HT-29 (cell line): ENCODE results near the gene MRPL1. TPM values are rescaled to one million over a fixed set of nuclear protein-coding genes. Genes with fewer than 3 reads are reported as not detected.
"Not testable (repeated sequence)": the region's sequence is repeated elsewhere in the genome, so short reads cannot be mapped to it uniquely, and the experiment has no call there.

Source experiments
- DNase-seq: peaks from one replicate; pipeline ENCODE4 v3.0.0-alpha.2; 2015; ENCODE audit warnings: low spot score
- small RNA-seq: library from RNA; depleted of rRNA; stranded (forward); fragments of <200 nt; gene quantifications from one replicate; pipeline ENCODE3, GENCODE V24; 2014
- total RNA-seq: library from RNA; depleted of rRNA; stranded (reverse); fragments of >200 nt; shearing (Covaris generic); gene quantifications from 2 replicates; pipeline ENCODE4 v1.2.3, GENCODE V29; 2014; rRNA removed

Gene MRPL1
- total RNA-seq, 1 experiment from 2014 or later: 14.2 TPM

GRCh38 chr4:77982900-77983540 is 120.4 kb downstream of the MRPL1 start:
- not testable (repeated sequence) for DNase-seq

- DNase-seq: not testable (repeated sequence)
Measured at GRCh38 chr4:77983612-77984311, 121.1 kb downstream of the MRPL1 start.

GRCh38 chr4:77989968-77990367 is 127.3 kb downstream of the MRPL1 start:
- no peak for DNase-seq

GRCh38 chr4:77990456-77990855 is 127.8 kb downstream of the MRPL1 start:
- DNase-seq: no peak

- no peak for DNase-seq
Measured at GRCh38 chr4:77990904-77991358, 128.3 kb downstream of the MRPL1 start.

GRCh38 chr4:77992581-77992980 is 130.0 kb downstream of the MRPL1 start:
- DNase-seq: no peak

GRCh38 chr4:77994194-77994721 is 131.6 kb downstream of the MRPL1 start:
- peak; percentile 86 for DNase-seq

GRCh38 chr4:77996076-77996475 is 133.4 kb downstream of the MRPL1 start:
- DNase-seq: no peak

- DNase-seq: no peak
Measured at GRCh38 chr4:78001531-78001930, 138.9 kb downstream of the MRPL1 start.

GRCh38 chr4:78002260-78002659 is 139.6 kb downstream of the MRPL1 start:
- no peak for DNase-seq

Small RNAs within 50 kb of the gene (small RNA-seq; reads per million reads assigned to genes)
- gene AC112225.1: not detected

Other genes starting within 250 kb of the MRPL1 start
- gene CNOT6L, start 43.5 kb upstream of the MRPL1 start, total RNA-seq: 3.2 and 3.6 TPM in 2 replicates
- 15.2 and 18.9 TPM in 2 replicates for gene FRAS1, start 194.5 kb downstream of the MRPL1 start, total RNA-seq